GM18511 (cell line): ENCODE results near the gene DGKK.
"Not testable (repeated sequence)": the region's sequence is repeated elsewhere in the genome, so short reads cannot be mapped to it uniquely, and the experiment has no call there.

Source experiments
- ATAC-seq: cut with Tn5 transposase; IDR thresholded peaks from one replicate; pipeline ENCODE4 v1.9.1; 2021; ENCODE audit warnings: mild to moderate bottlenecking, moderate library complexity; ENCODE audit not compliant: unreplicated experiment

Gene DGKK

DNA sequence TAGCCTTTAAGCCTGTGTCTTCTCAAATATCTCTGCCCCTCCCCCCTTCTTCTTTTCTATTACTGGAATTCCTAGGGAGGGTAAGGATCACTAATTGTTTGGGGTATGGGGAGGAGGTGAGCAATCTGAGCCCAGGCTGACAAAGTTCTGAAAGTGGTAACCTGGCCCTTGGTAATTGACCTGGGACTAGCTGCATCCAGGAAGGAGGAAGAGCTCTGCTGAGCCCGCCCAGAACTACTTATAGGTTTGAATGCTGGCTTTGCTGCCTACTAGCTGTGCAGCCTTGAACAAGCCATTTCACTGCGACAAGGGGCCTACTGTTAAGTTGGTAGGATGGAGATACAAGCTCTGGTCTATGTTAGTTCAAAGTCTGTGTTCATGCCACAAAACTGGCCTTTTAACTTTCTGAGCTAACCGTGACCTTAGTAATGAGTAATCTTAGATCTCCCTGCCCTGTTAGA lies 37.8 kb downstream of the DGKK start:
- ATAC-seq: no peak

DNA sequence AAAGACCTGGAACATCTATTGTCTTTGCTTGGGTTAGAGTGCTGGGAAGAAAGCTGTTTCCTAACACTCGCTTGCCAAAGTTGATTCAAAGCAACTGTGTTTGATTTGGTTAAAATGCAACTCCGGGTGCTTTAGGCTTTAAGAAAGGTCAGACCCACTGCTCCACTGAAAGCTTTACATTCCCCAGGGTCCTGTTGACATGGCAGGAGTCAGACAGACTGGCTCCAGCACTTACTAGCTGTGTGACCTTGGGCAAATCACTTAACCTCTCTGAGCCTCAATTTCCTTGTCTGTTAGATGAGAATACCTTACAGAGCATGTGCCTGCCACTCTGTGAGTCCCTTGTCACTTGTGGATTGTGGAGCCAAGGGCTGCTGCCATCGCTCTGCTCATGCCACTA lies 39.0 kb downstream of the DGKK start:
- no peak for ATAC-seq

DNA sequence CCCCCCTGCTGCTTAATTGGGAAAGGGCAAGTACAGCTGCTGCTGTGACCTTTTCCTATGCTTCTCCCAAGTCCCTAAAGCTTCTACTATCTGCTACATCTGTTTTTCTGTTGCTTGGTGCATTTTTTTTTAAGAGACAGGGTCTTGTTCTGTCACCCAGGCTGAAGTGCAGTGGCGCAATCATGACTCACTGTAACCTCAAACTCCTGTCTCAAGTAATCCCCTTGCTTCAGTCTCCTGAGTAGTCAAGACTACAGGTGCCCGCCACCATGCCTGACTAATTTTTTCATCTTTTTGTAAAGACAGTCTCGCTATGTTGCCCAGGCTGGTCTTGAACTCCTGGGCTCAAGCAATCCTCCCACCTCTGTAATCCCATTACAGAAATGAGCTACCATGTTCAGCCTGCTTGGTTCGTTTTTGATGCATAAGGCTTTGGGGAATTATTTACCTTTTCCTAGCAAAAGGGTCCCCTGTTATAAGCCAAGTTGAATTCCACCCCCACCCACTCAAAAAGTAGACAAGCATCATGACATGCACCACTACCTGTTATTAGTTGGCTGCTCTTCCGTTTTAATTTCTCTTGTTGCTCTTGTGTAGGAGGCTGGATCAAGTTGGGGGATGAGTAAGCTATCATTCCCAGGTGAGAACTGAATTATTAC lies 39.6 kb downstream of the DGKK start:
- no peak for ATAC-seq

DNA sequence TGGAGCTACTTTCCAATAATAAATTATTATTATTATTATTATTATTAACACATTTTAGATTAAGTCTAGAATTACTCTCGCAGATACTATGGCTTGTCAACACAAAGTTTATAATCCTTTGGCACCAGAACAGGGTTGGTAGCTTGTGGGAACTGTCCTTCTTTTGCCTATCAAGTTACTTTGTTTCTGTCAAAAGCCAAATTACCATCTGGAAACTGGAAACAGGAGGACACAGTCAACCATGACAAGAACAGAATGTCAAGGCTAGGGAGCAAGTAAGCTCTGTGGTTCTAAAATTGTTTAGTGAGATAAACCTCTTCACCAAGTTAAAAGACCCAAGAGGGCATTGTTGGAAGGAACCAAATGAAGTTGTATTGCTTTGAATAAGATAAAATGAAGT lies 42.5 kb downstream of the DGKK start:
- no peak for ATAC-seq

DNA sequence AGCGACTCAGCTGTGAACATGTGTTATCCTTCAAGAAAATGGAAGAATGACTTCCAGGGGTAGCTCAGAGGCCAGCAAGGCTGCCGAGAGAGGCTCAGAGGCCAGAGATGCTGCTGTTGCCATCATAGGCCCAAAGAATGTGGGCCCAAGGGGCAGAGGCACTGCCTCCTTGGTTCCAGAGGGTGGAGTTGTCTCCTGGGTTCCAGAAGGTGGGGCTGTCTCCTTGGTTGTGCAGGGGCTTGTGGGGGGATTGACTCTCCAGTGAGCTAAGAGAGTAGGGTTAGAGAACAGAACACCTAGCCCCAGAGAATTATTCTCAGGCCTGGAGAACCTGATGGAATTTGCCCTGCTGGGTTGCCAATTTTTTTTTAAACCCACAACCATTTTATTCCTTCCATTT lies 62.6 kb downstream of the DGKK start:
- no peak for ATAC-seq

DNA sequence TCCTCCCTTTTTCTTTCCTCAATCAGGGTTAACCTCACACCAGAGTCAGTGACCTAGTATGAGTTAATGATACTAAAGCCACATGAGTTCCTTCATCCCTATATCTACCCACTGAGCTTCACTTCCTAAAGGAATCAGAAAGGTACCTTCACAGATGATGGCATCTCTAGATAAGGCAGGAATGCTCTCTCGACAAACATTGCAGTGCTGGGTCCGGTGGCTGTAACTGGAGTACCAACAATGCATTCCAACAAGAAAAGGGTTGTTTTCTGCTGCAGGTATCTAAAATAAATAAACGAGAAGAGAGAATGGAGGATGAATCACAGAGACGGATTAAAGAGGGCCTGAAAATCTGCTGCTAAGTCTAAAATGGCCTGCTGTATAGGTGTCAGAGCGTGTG lies 66.7 kb downstream of the DGKK start:
- ATAC-seq: no peak

DNA sequence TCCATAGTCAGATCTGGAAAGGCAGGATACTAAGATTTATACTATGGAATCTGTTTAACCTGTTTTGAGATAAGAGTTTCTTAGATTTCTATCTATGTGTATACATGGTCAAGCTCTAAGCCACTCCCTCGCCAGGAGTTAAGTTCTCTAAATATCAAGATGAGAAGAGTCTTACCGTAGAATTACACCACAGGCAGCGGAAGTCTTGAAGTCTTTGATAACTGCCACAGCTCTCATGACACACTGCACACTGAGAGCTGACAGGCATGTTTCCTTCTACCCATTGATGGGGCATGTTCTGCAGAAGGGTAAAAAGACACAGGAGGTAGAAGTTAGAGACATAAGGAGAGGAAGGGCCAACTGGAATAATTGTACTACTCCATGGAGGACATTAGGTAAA lies 67.7 kb downstream of the DGKK start:
- no peak for ATAC-seq

DNA sequence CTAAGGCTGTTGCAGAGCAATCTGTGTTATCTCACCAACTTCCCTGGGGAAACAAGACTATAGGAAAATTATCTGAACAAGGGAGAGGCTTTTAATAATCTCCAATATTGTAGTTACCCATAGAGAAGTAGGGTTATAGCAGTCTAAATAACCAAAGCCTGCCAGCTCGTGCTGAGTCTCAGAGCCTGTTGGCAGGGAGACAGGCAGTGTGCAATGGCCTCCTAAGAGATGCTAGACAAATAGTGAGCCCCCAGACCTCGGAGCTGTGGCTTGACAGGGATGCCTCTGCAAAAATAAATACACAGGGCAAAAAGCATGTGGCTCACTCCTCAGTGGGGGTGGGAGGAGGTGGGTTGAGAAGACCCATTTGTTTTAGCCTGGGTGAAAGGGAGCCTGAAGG lies 76.7 kb downstream of the DGKK start:
- ATAC-seq: no peak

DNA sequence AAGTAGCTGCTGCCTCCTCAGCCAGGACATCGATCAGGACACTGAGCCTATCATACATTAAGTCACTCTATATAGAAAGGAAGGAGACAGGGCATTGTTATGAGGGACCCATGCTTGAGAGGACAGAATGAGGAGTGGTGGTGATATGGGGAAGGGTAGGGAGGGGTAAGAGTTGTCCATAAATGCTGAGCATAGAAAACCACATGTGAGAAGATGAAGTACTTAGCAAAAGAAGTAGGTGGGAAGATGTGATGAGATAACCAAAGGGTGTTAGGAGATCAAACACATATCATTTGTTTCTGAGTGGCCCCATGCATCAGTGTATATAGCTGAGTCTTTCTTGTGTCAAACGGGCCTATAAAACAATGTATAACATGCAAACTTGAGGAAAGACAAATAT lies 84.1 kb downstream of the DGKK start:
- ATAC-seq: no peak

DNA sequence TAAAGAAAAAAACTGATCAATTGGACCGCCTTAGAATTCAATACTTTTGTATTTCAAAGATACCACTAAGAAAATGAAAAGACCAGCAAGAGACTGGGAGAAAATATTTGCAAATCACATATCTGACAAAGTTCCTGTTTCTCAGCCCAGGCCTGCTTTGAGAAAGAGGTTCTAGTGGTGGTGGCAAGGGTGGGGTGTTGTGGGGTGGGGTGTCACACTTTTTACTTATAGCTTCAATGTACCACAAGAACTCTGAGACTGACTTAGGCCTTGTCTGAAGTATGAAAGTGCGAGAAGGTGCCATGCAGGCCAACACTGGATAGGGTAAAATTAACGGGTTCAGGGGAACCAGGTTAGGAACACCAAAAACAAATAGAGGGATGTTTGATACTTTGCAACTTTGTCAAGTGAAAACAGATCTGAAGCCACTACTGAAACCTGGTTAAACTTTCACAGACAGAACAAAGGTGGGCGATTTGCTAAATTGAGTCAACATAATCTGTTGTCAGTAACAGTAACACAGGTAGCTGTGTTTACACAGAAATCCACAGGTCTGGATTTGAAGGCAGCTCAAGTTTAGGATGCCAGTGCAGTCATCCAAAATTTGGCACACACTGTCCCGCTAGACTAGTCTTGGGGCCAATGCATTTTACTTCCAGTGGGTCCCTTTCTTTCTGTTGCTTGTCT lies 88.8 kb downstream of the DGKK start:
- ATAC-seq: no peak

DNA sequence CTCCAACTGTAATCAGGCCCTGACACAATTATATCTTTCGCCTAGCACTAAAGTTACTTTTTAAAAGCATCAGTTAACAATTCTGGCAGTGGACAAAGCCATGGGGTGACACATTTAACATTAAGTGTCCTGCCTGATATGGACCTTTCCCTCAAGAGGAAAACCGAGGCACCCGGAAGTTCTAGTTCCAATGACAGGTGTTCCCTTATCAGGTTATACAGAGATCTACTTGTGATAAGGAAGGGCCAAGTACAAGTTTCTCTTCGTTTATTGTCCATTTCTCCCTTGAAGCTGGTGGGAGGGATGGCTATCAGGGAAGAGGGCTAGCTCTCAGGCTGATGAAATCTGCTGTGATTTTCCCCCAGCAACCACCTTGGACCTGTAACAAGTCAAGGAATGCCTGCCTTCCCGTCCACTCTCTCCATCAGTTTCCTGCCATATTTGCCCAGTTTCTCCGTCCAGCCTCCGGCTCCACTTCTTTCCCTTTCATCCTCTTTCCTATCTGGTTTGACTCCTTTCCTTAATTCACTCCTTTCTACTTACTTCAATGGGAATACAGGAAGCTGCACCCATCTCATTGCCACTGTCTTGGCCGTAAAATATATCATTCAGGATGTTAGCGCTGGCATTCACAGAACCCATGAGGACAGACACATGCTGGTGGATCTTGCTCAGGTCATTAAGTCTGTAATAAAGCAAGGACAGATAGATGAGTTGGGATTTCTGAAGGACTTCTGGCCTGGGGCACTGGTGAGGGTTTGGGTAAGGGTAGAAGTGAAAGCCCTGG lies 95.0 kb downstream of the DGKK start:
- ATAC-seq: no peak

DNA sequence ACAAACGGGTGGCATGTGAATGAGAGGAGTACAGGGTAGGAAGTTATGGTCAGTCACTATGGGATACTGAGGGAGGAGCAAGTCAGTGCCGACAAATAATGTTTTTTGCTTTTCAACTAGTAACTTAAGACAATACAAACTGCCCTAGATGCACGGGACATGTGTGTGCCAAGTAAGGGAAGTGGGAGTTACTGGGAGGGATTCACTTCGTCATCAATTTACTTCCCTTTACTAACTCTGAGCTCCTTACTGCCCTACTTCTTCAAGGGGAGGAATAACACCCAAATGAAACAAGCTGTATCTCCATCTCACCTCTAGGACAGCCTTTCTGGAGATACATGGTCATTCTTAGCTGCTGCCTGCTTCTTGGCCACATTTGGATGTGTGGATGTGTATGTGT lies 97.7 kb downstream of the DGKK start:
- no peak for ATAC-seq

DNA sequence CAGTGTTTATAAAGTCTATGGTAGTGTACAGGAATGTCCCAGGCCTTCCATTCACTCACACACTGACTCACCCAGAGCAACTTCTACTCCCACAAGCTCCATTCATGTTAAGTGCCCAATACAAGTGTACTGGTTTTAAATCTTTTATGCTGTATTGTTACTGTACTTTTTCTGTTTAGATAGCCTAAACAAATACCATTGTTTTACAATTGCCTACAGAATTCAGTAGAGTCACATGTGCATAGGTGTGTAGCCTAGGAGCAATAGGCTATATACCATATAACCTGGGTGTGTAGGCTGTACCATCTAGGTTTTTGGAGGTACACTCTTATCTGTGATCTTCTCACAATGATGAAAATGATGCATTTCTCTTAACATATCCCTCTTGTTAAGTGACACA lies 126.7 kb downstream of the DGKK start:
- ATAC-seq: no peak

DNA sequence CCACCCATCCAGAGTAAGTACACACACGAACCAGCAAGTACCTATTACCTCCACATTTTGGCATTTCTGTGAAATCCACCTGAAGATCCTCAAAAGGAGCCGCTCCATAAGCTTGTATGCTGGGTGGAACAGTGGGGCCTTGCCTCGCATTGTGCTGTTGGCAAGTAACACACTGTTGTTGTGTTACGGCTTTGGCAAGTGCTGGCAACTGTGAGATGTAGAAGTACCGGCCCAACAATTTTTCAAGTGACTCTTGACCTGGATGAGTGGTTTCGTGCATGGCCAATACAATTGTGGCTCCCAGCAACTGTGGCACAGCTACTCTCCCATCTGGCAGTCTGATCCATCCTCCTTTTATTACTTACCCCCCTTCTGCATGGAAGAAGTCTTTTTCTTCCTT lies 137.3 kb downstream of the DGKK start:
- no peak for ATAC-seq

DNA sequence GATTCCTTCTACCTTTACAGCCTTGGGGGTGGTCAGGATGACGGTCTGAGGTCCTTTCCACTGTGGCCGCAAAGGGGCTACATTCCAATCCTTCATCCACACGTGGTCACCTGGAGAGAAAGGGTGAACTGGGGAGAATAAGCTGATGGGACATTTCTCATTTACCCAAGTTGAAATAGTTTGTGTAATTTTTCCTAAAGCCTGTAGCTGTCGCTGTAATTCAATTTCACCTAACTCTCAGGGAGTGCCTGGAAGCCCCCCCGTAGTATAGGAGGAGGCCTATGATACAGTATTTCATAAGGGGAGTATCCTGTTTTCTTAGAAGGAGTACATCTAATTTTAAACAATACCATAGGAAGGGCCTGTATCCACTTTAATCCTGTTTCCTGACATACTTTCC lies 138.0 kb downstream of the DGKK start:
- not testable (repeated sequence) for ATAC-seq

DNA sequence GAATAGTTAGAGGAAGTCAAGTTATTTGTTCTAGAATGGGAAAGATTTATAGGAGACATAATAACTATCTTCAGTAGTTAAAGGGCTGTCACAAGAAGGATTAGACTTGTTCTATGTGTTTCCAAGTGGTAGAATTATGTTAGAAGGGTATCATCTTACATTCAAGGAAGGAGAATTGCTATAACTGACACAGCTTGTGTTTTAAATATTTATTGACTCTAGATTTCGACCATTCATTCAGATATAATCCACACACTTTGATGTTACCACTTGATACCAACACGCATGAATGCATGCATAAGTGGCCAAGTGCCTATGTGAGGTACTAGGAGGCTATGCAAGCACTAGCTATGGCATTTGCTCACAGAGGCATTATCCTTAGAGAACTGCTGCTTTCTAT lies 143.4 kb downstream of the DGKK start:
- ATAC-seq: no peak
